Cerebellar cortex (tissue), 1 donor: ENCODE data around the gene MACROD1.
"Not testable (repeated sequence)": the region's sequence is repeated elsewhere in the genome, so short reads cannot be mapped to it uniquely, and the experiment has no call there.

Source experiments
- DNase-seq: peaks from one replicate; pipeline ENCODE4 v3.0.0-alpha.2; 2015; ENCODE audit warnings: low spot score

The MACROD1 gene

GRCh38 chr11:64053699-64054098 is 112.2 kb downstream of the MACROD1 start:
- DNase-seq: no peak

- DNase-seq: no peak
Measured at GRCh38 chr11:64052938-64053622, 112.8 kb downstream of the MACROD1 start.

- DNase-seq: no peak
Measured at GRCh38 chr11:64052436-64052835, 113.5 kb downstream of the MACROD1 start.

- no peak for DNase-seq
Measured at GRCh38 chr11:64051297-64051696, 114.6 kb downstream of the MACROD1 start.

GRCh38 chr11:64049509-64049908 is 116.4 kb downstream of the MACROD1 start:
- no peak for DNase-seq

- DNase-seq: no peak
Measured at GRCh38 chr11:64048042-64048854, 117.7 kb downstream of the MACROD1 start.

- not testable (repeated sequence) for DNase-seq
Measured at GRCh38 chr11:64047373-64047772, 118.5 kb downstream of the MACROD1 start.

- DNase-seq: no peak
Measured at GRCh38 chr11:64045700-64046099, 120.2 kb downstream of the MACROD1 start.

GRCh38 chr11:64044730-64045393 is 121.1 kb downstream of the MACROD1 start:
- DNase-seq: no peak

GRCh38 chr11:64043545-64043944 is 122.4 kb downstream of the MACROD1 start:
- DNase-seq: no peak

GRCh38 chr11:64042301-64042700 is 123.6 kb downstream of the MACROD1 start:
- no peak for DNase-seq

- no peak for DNase-seq
Measured at GRCh38 chr11:64041846-64042245, 124.1 kb downstream of the MACROD1 start.

- DNase-seq: peak; percentile 62
Measured at GRCh38 chr11:64040684-64041322, 125.1 kb downstream of the MACROD1 start.

GRCh38 chr11:64039012-64039665 is 126.8 kb downstream of the MACROD1 start:
- DNase-seq: no peak

- DNase-seq: no peak
Measured at GRCh38 chr11:64038500-64038899, 127.4 kb downstream of the MACROD1 start.

- DNase-seq: no peak
Measured at GRCh38 chr11:64037027-64037634, 128.8 kb downstream of the MACROD1 start.

GRCh38 chr11:64036087-64037026 is 129.6 kb downstream of the MACROD1 start:
- no peak for DNase-seq

GRCh38 chr11:64035576-64035975 is 130.3 kb downstream of the MACROD1 start, which contains the start of gene FLRT1:
TSS of gene FLRT1 (plus strand) at chr11:64035931. CDS start at chr11:64116268, 80,337 bp downstream.
- DNase-seq: no peak

GRCh38 chr11:64035081-64035524 is 130.8 kb downstream of the MACROD1 start:
- no peak for DNase-seq

- no peak for DNase-seq
Measured at GRCh38 chr11:64034411-64034811, 131.5 kb downstream of the MACROD1 start.
